Testis (tissue), 2 donors: ENCODE data around the gene KIF26B.

ENCODE experiments used
- CTCF ChIP-seq, 3 experiments: fragments of 450-650 bp in 2 of 3; fragments of 200-600 bp in 1 of 3; sonication (generic) in 1 of 3; IDR thresholded peaks; one replicate each; pipeline ENCODE4 v1.5.1; 2016 to 2019; ENCODE audit warnings: antibody characterized with exemption in 3 of 3, mild to moderate bottlenecking in 2 of 3, moderate library complexity in 1 of 3
- POLR2A ChIP-seq: fragments of 450-650 bp; IDR thresholded peaks from one replicate; pipeline ENCODE4 v1.6.1; 2017; ENCODE audit warnings: antibody characterized with exemption, mild to moderate bottlenecking, moderate library complexity

GRCh38 chr1:245454051-245454450, 299.3 kb downstream of the KIF26B start:
- no peak for TF ChIP-seq CTCF (IDR thresholded peaks at IDR 0.05)
- no peak for TF ChIP-seq POLR2A
